OCI-LY1 (cell line): ENCODE measurements around the gene SSC4D.
"Not testable (repeated sequence)": the region's sequence is repeated elsewhere in the genome, so short reads cannot be mapped to it uniquely, and the experiment has no call there.

ENCODE experiments used
- EZH2 ChIP-seq: fragments of 200-600 bp; sonication (generic), shearing (Covaris generic); IDR thresholded peaks from 2 replicates; pipeline ENCODE4 v1.8.0; 2017; ENCODE audit warnings: borderline replicate concordance, mixed run types, mild to moderate bottlenecking, antibody characterized with exemption, low read length, moderate library complexity, mixed read lengths
- TF ChIP-seq, protein P1 (sequence below): fragments of 200-600 bp; sonication (generic), shearing (Covaris generic); IDR thresholded peaks from 2 replicates; pipeline ENCODE4 v1.5.1; 2017; ENCODE audit warnings: mild to moderate bottlenecking, antibody characterized with exemption, low read length, moderate library complexity, mixed read lengths

DNA sequence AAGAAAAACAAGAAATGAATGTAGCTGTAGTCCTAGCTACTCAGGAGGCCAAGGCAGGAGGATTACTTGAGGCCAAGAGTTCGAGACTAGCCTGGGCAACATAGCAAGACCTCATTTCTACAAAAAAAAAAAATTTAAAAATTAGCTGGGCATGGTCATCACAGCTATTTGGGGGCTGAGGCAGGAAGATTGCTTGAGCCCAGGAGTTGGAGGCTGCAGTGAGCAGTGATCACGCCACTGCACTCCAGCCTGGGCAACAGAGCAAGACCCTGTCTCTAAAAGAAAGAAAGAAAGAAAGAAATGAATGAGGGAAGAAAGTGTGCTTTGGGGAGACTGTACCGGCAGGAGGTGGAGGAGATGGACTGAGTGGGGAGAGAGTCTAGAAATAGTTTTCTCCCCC, 45.7 kb downstream of the SSC4D start:
- TF ChIP-seq, protein P1, sequence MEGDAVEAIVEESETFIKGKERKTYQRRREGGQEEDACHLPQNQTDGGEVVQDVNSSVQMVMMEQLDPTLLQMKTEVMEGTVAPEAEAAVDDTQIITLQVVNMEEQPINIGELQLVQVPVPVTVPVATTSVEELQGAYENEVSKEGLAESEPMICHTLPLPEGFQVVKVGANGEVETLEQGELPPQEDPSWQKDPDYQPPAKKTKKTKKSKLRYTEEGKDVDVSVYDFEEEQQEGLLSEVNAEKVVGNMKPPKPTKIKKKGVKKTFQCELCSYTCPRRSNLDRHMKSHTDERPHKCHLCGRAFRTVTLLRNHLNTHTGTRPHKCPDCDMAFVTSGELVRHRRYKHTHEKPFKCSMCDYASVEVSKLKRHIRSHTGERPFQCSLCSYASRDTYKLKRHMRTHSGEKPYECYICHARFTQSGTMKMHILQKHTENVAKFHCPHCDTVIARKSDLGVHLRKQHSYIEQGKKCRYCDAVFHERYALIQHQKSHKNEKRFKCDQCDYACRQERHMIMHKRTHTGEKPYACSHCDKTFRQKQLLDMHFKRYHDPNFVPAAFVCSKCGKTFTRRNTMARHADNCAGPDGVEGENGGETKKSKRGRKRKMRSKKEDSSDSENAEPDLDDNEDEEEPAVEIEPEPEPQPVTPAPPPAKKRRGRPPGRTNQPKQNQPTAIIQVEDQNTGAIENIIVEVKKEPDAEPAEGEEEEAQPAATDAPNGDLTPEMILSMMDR: not testable (repeated sequence)
- TF ChIP-seq EZH2: not testable (repeated sequence)
